SK-N-SH treated with all-trans-retinoic acid at 6 μM for 48 hours (cell line): ENCODE results near the gene PGBD2.

Experiments
- ATAC-seq: fragments of 200-7000 bp; cut with Tn5 transposase; 3 replicates; pipeline ENCODE4 v1.9.1; 2020; ENCODE audit warnings: mild to moderate bottlenecking, moderate library complexity
- ARNTL ChIP-seq: fragments of 450-650 bp; formaldehyde crosslinking; IDR thresholded peaks from 2 replicates; pipeline ENCODE4 v1.5.0; 2020; ENCODE audit warnings: low read depth, mild to moderate bottlenecking, moderate library complexity, borderline replicate concordance
- BACH2 ChIP-seq: fragments of 250-450 bp; sonication (Bioruptor Pico); IDR thresholded peaks from 2 replicates; pipeline ENCODE4 v1.9.0; 2021; ENCODE audit warnings: mild to moderate bottlenecking, borderline replicate concordance
- CSDC2 ChIP-seq: fragments of 250-450 bp; sonication (Bioruptor Pico); IDR thresholded peaks from 2 replicates; pipeline ENCODE4 v1.5.0; 2020; ENCODE audit warnings: mild to moderate bottlenecking, moderate library complexity
- CSRNP3 ChIP-seq: fragments of 250-450 bp; sonication (Bioruptor Pico); IDR thresholded peaks from 2 replicates; pipeline ENCODE4 v1.5.1; 2021; ENCODE audit warnings: mild to moderate bottlenecking, moderate library complexity
- ESRRG ChIP-seq: fragments of 250-450 bp; sonication (Bioruptor Pico); IDR thresholded peaks from 2 replicates; pipeline ENCODE4 v1.6.1; 2021; ENCODE audit warnings: mild to moderate bottlenecking
- GLIS3 ChIP-seq: fragments of 250-450 bp; sonication (Bioruptor Pico); IDR thresholded peaks from 2 replicates; pipeline ENCODE4 v1.5.0; 2020; ENCODE audit warnings: mild to moderate bottlenecking, moderate library complexity
- ISL1 ChIP-seq: fragments of 250-450 bp; sonication (Bioruptor Pico); IDR thresholded peaks from 2 replicates; pipeline ENCODE4 v2.1.2; 2022; ENCODE audit warnings: mild to moderate bottlenecking, moderate library complexity
- OSR1 ChIP-seq: fragments of 250-450 bp; sonication (Bioruptor Pico); IDR thresholded peaks from 2 replicates; pipeline ENCODE4 v1.8.0; 2022; ENCODE audit warnings: moderate library complexity, mild to moderate bottlenecking, inconsistent platforms
- PATZ1 ChIP-seq: fragments of 250-450 bp; sonication (Bioruptor Pico); IDR thresholded peaks from 2 replicates; pipeline ENCODE4 v1.8.0; 2020; ENCODE audit warnings: mild to moderate bottlenecking, moderate library complexity, borderline replicate concordance
- PPARA ChIP-seq: fragments of 250-450 bp; sonication (Bioruptor Pico); IDR thresholded peaks from 2 replicates; pipeline ENCODE4 v1.5.0; 2020; ENCODE audit warnings: mild to moderate bottlenecking, borderline replicate concordance
- RARB ChIP-seq: fragments of 250-450 bp; sonication (Bioruptor Pico); IDR thresholded peaks from 2 replicates; pipeline ENCODE4 v1.8.0; 2021; ENCODE audit warnings: mild to moderate bottlenecking, moderate library complexity
- SNAI2 ChIP-seq: fragments of 250-450 bp; sonication (Bioruptor Pico); IDR thresholded peaks from 2 replicates; pipeline ENCODE4 v1.5.0; 2020; ENCODE audit warnings: mild to moderate bottlenecking, moderate library complexity
- TCF4 ChIP-seq: fragments of 250-450 bp; sonication (Bioruptor Pico); IDR thresholded peaks from 2 replicates; pipeline ENCODE4 v1.8.0; 2021; ENCODE audit warnings: mild to moderate bottlenecking, moderate library complexity, borderline replicate concordance
- TOX ChIP-seq: fragments of 250-450 bp; sonication (Bioruptor Pico); IDR thresholded peaks from 2 replicates; pipeline ENCODE4 v1.8.0; 2021; ENCODE audit warnings: mild to moderate bottlenecking, moderate library complexity, borderline replicate concordance
- TSHZ2 ChIP-seq: fragments of 250-450 bp; sonication (Bioruptor Pico); IDR thresholded peaks from 2 replicates; pipeline ENCODE4 v1.5.0; 2020; ENCODE audit warnings: mild to moderate bottlenecking, moderate library complexity
- ZC3H10 ChIP-seq: fragments of 250-450 bp; sonication (Bioruptor Pico); IDR thresholded peaks from 2 replicates; pipeline ENCODE4 v1.5.1; 2021; ENCODE audit warnings: mild to moderate bottlenecking, moderate library complexity
- ZFP3 ChIP-seq: fragments of 250-450 bp; sonication (Bioruptor Pico); IDR thresholded peaks from 2 replicates; pipeline ENCODE4 v1.5.0; 2020; ENCODE audit warnings: mild to moderate bottlenecking, moderate library complexity
- ZFP30 ChIP-seq: fragments of 450-650 bp; formaldehyde crosslinking; IDR thresholded peaks from 2 replicates; pipeline ENCODE4 v1.5.0; 2022; ENCODE audit warnings: mild to moderate bottlenecking, moderate library complexity
- ZNF565 ChIP-seq: fragments of 450-650 bp; formaldehyde crosslinking; conservative IDR thresholded peaks from 2 replicates; pipeline ENCODE4 v1.5.0; 2020; ENCODE audit warnings: low read depth, mild to moderate bottlenecking, moderate library complexity
- TF ChIP-seq, protein P1 (sequence below): fragments of 250-450 bp; sonication (Bioruptor Pico); IDR thresholded peaks from 2 replicates; pipeline ENCODE4 v1.8.0; 2021; ENCODE audit warnings: low read depth, mild to moderate bottlenecking, moderate library complexity, borderline replicate concordance
- TF ChIP-seq, protein P2 (sequence below): fragments of 250-450 bp; sonication (Bioruptor Pico); IDR thresholded peaks from 2 replicates; pipeline ENCODE4 v1.5.1; 2020; ENCODE audit warnings: low read depth, mild to moderate bottlenecking, moderate library complexity

The PGBD2 gene

GRCh38 chr1:248904437-248905216 lies 1.4 kb upstream of the PGBD2 start:
- ATAC-seq = no peak
- TF ChIP-seq GLIS3 (CRISPR knock-in tag) (no peak), ZC3H10 (no peak), ARNTL (no peak), ISL1 (CRISPR knock-in tag) (no peak), OSR1 (CRISPR knock-in tag) (no peak), BACH2 (CRISPR knock-in tag) (no peak), SNAI2 (CRISPR knock-in tag) (no peak), ZFP30 (CRISPR knock-in tag) (no peak), TOX (CRISPR knock-in tag) (no peak), RARB (CRISPR knock-in tag) (no peak)

- TF ChIP-seq BACH2 (CRISPR knock-in tag) (no peak), PPARA (no peak), OSR1 (CRISPR knock-in tag) (no peak), TCF4 (CRISPR knock-in tag) (no peak), ESRRG (CRISPR knock-in tag) (no peak), ZFP3 (no peak), TOX (CRISPR knock-in tag) (0 out of 2 replicates have a peak, but pooled peaks have one; percentile 41)
- TF ChIP-seq, protein P1, sequence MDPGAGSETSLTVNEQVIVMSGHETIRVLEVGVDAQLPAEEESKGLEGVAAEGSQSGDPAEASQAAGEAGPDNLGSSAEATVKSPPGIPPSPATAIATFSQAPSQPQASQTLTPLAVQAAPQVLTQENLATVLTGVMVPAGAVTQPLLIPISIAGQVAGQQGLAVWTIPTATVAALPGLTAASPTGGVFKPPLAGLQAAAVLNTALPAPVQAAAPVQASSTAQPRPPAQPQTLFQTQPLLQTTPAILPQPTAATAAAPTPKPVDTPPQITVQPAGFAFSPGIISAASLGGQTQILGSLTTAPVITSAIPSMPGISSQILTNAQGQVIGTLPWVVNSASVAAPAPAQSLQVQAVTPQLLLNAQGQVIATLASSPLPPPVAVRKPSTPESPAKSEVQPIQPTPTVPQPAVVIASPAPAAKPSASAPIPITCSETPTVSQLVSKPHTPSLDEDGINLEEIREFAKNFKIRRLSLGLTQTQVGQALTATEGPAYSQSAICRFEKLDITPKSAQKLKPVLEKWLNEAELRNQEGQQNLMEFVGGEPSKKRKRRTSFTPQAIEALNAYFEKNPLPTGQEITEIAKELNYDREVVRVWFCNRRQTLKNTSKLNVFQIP (CRISPR knock-in tag) = no peak
- TF ChIP-seq, all 23 proteins: peak for 1
These were observed 400 bp upstream of the PGBD2 start for GRCh38 chr1:248905662-248906008.

GRCh38 chr1:248906753-248907661 lies 972 bp downstream of the PGBD2 start:
- no peak for TF ChIP-seq CSDC2 (CRISPR knock-in tag)
- 0 out of 2 replicates have a peak, but pooled peaks have one; percentile 8 for TF ChIP-seq TOX (CRISPR knock-in tag)
- TF ChIP-seq BACH2 (CRISPR knock-in tag) = no peak
- TF ChIP-seq ZNF565 = no peak
- no peak for TF ChIP-seq ZC3H10
- ATAC-seq = peak; percentile 18

More at GRCh38 chr1:248905662-248906008, 400 bp upstream of the PGBD2 start:
- no peak for ATAC-seq

DNA sequence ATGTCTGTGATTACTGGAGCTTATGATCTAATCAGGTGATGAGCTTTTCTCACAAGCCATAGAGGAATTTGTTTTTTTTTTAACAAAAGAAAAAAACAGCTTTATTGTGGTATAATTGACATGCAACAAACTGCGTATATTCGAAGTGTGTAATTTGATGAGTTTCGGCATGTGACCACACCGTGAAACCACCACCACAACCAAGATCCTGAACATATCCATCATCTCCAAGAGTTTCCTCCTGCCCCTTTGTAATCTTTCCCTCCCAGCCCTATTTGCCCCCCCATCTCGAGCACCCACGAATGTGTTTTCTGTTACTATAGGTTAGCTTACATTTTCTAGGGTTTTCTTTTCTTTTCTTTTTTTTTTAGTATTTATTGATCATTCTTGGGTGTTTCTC lies 4.7 kb downstream of the PGBD2 start:
- ATAC-seq = no peak
- no peak for TF ChIP-seq RARB (CRISPR knock-in tag)
- TF ChIP-seq, protein P1 (CRISPR knock-in tag) = no peak
- TF ChIP-seq ZC3H10 = no peak
- no peak for TF ChIP-seq PPARA
- TF ChIP-seq CSRNP3 (CRISPR knock-in tag) = no peak
- no peak for TF ChIP-seq TSHZ2 (CRISPR knock-in tag)
- no peak for TF ChIP-seq CSDC2 (CRISPR knock-in tag)
- no peak for TF ChIP-seq GLIS3 (CRISPR knock-in tag)
- TF ChIP-seq ARNTL = no peak
- TF ChIP-seq OSR1 (CRISPR knock-in tag) = no peak
- TF ChIP-seq SNAI2 (CRISPR knock-in tag) = no peak
- no peak for TF ChIP-seq BACH2 (CRISPR knock-in tag)
- no peak for TF ChIP-seq ISL1 (CRISPR knock-in tag)
- TF ChIP-seq PATZ1 (CRISPR knock-in tag) = no peak
- TF ChIP-seq, protein P2, sequence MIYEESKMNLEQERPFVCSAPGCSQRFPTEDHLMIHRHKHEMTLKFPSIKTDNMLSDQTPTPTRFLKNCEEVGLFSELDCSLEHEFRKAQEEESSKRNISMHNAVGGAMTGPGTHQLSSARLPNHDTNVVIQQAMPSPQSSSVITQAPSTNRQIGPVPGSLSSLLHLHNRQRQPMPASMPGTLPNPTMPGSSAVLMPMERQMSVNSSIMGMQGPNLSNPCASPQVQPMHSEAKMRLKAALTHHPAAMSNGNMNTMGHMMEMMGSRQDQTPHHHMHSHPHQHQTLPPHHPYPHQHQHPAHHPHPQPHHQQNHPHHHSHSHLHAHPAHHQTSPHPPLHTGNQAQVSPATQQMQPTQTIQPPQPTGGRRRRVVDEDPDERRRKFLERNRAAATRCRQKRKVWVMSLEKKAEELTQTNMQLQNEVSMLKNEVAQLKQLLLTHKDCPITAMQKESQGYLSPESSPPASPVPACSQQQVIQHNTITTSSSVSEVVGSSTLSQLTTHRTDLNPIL (CRISPR knock-in tag) = no peak
